Measurements from ENCODE around the gene ATP5F1C.

Gene ATP5F1C

GRCh38 chr10:7853226-7853842 is 65.4 kb downstream of the ATP5F1C start:
- DNase-seq = no peak

- no peak for DNase-seq
Observed at GRCh38 chr10:7853890-7854289, 65.9 kb downstream of the ATP5F1C start.

- no peak for DNase-seq
Observed at GRCh38 chr10:7855205-7855604, 67.2 kb downstream of the ATP5F1C start.

- DNase-seq = no peak
Observed at GRCh38 chr10:7856678-7857077, 68.7 kb downstream of the ATP5F1C start.

DNA sequence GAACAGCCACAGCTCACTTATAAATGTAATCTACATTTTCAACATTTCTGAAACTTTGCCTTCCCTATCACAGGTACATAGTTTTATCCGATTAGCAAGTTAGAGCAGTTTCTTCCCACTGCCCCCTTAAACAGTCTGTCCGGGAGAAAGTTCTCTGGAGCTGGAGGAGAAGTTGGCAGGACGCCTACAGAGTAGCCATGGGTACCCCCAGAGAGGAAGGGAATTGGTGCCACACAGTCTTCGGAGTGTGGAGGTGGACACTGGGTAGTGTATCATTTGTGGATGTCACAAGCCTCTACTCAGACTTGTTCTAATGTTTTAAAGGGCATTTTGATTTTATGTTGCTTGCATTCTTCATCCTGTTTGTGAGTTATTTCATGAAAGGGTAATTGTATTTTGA is 69.3 kb downstream of the ATP5F1C start:
- DNase-seq = no peak
